CD4-positive, CD25-positive, alpha-beta regulatory T cell (primary cell): ENCODE results near the gene RHOC. TPM values are rescaled to one million over a fixed set of nuclear protein-coding genes. Genes with fewer than 3 reads are reported as not detected.

Source experiments
- ATAC-seq, 2 donors: fragments of 150-1000 bp; cut with Tn5 transposase; one replicate each; pipeline ENCODE4 v1.10.0; 2021; ENCODE audit warnings: low read depth in 2 of 2, moderate number of reproducible peaks in 2 of 2, moderate library complexity in 1 of 2
- DNase-seq, 3 donors: peaks; one replicate each; pipeline versions ENCODE4 v3.0.0 to v3.0.0-alpha.2; 2012 to 2022; ENCODE audit warnings: mixed read lengths in 1 of 3
- H3K27ac ChIP-seq: one replicate; pipeline ENCODE4 v1.7.0; 2013; ENCODE audit warnings: mild to moderate bottlenecking, low read length; ENCODE audit not compliant: insufficient read depth, poor library complexity, severe bottlenecking
- H3K27me3 ChIP-seq: one replicate; pipeline ENCODE4 v1.7.0; 2013; ENCODE audit warnings: low read length; ENCODE audit not compliant: control insufficient read depth, insufficient read depth
- H3K36me3 ChIP-seq: one replicate; pipeline ENCODE4 v1.7.0; 2013; ENCODE audit warnings: mild to moderate bottlenecking, low read length, moderate library complexity; ENCODE audit not compliant: control insufficient read depth, insufficient read depth
- H3K4me1 ChIP-seq: 2 replicates; pipeline ENCODE4 v1.7.0; 2013; ENCODE audit warnings: mild to moderate bottlenecking, low read length; ENCODE audit not compliant: insufficient read depth, control insufficient read depth, poor library complexity, severe bottlenecking
- H3K4me3 ChIP-seq: one replicate; pipeline ENCODE4 v1.7.0; 2013; ENCODE audit warnings: low read depth, mild to moderate bottlenecking, low read length, moderate library complexity
- H3K9me3 ChIP-seq, 2 experiments: 1 replicate in 1 of 2; 2 replicates in 1 of 2; pipeline ENCODE4 v1.7.0; 2013; ENCODE audit warnings: low read length in 2 of 2, mild to moderate bottlenecking in 1 of 2, moderate library complexity in 1 of 2; ENCODE audit not compliant: control insufficient read depth in 2 of 2
- H3K27ac Mint-ChIP-seq, 3 donors: one replicate each; pipeline ENCODE4 v1.8.0; 2020 to 2022; ENCODE audit warnings: mild to moderate bottlenecking in 3 of 3, mixed read lengths in 3 of 3, moderate library complexity in 2 of 3
- H3K27me3 Mint-ChIP-seq: one replicate; pipeline ENCODE4 v1.8.0; 2022; ENCODE audit warnings: mild to moderate bottlenecking, mixed read lengths
- H3K36me3 Mint-ChIP-seq: one replicate; pipeline ENCODE4 v1.8.0; 2020; ENCODE audit warnings: mixed read lengths
- H3K4me1 Mint-ChIP-seq, 4 donors: one replicate each; pipeline ENCODE4 v1.8.0; 2020 to 2022; ENCODE audit warnings: mixed read lengths in 4 of 4, mild to moderate bottlenecking in 1 of 4
- H3K4me3 Mint-ChIP-seq, 4 donors: one replicate each; pipeline ENCODE4 v1.8.0; 2020 to 2022; ENCODE audit warnings: mild to moderate bottlenecking in 4 of 4, mixed read lengths in 4 of 4, moderate library complexity in 3 of 4
- H3K9me3 Mint-ChIP-seq, 7 donors: one replicate each; pipeline ENCODE4 v1.8.0; 2020 to 2022; ENCODE audit warnings: mixed read lengths in 7 of 7, mild to moderate bottlenecking in 3 of 7, moderate library complexity in 2 of 7
- polyA plus RNA-seq, 4 donors: library from polyadenylated mRNA; unstranded; fragments of 300-500 nt; fragmentation: Illumina TruSeq; gene quantifications; one replicate each; pipeline ENCODE4 v1.2.3, GENCODE V29; 2021
- total RNA-seq: library from RNA; stranded (reverse); gene quantifications from one replicate; pipeline ENCODE4 v1.2.3, GENCODE V29; 2022

RHOC gene
- total and polyA plus RNA-seq, 5 donors from 2014 or later: 17.4 to 34.1 (median 28.8) TPM

DNA sequence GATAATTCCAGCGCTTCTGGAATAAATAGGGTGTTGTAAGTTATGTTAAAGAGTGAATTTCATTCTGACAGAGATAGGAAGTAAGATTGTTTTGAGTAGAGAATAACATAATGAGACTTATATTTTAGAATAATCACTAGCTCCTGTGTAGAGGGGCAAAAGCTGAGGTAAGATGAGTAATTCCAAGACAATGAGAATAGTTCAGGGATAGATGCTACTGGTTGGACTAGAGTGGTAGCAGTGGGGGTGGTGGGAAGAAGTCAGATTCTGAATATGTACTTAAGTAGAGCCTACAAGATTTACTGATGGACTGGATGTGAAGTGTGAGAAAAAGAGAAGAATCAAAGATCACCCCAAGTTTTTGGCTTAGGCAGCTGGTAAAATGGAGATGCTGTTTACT lies 55.7 kb downstream of the RHOC start:
- H3K27ac ChIP-seq: no peak overlapping the region
- H3K4me1 ChIP-seq: peaks cover 5% of the 10 kb centered on the region
- no peaks in the 10 kb centered on the region for H3K9me3 ChIP-seq
- Mint-ChIP-seq H3K36me3 (peaks cover 41% of the 10 kb centered on the region), H3K27me3 (no peaks in the 10 kb centered on the region), H3K9me3 (peaks cover 0 to 1% (median 0%) of the 10 kb centered on the region in 7 donors), H3K27ac (peak overlapping the region; percentile 36 to 79 (median 39)), H3K4me1 (peaks cover 29 to 40% (median 36%) of the 10 kb centered on the region in 4 donors), H3K4me3 (no peak overlapping the region)
- no peaks in the 10 kb centered on the region for H3K27me3 ChIP-seq
- no peak for DNase-seq
- no peak for ATAC-seq
- no peak overlapping the region for H3K4me3 ChIP-seq
- H3K36me3 ChIP-seq: peaks cover 80% of the 10 kb centered on the region

Other genes with a start within 250 kb of the RHOC start
- gene WNT2B, start 198.2 kb downstream of the RHOC start, total RNA-seq: 1.2 TPM
- gene WNT2B, start 198.2 kb downstream of the RHOC start, polyA plus RNA-seq: under 1 TPM in 3 of 4 donors, not detected in 1; 0.01 to 0.38 (median 0.24) TPM
- 36.8 TPM for gene ST7L, start 88.0 kb downstream of the RHOC start, total RNA-seq
- 10 to 100 TPM in 3 of 4 donors, 1 to 10 TPM in 1; 7.7 to 15.4 (median 14.0) TPM for gene ST7L, start 88.0 kb downstream of the RHOC start, polyA plus RNA-seq
- gene CAPZA1, start 87.3 kb downstream of the RHOC start, total RNA-seq: 244 TPM
- gene CAPZA1, start 87.3 kb downstream of the RHOC start, polyA plus RNA-seq: 100 to 1,000 TPM; 248 to 281 (median 260) TPM
- gene MOV10, start 32.5 kb downstream of the RHOC start, total RNA-seq: 94.2 TPM
- 10 to 100 TPM; 26.1 to 29.8 (median 28.3) TPM for gene MOV10, start 32.5 kb downstream of the RHOC start, polyA plus RNA-seq
- not detected for gene PPM1J, start 8.2 kb upstream of the RHOC start, total RNA-seq
- gene PPM1J, start 8.2 kb upstream of the RHOC start, polyA plus RNA-seq: not detected
- 62.7 TPM for gene SLC16A1, start 249.1 kb upstream of the RHOC start, total RNA-seq
- 10 to 100 TPM; 21.1 to 33.5 (median 28.0) TPM for gene SLC16A1, start 249.1 kb upstream of the RHOC start, polyA plus RNA-seq